ENCODE data around the gene USP10. TPM values are rescaled to one million over a fixed set of nuclear protein-coding genes. Genes with fewer than 3 reads are reported as not detected.

The USP10 gene
- total RNA-seq, 4 donors from 2014 or later = 63.0 to 98.4 (median 70.9) TPM

DNA sequence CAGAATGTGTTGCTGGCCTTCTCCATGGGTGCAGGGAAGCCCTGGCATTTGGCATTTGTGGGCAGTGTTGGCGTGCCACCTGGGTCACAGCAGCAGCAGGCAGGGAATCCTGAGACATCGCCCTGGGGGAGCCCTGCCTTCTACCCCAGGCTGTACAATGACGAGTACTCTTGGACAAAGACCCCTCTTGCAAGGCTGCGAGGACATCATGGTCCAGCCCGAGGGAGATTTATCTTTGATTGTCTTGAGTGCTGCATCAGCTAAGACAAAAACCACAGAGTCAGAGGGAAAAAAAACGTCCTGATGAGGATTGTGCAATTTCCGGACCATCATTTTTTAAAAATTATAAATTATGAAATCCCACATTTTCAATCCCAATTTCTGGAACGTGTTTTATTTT is 123.7 kb downstream of the USP10 start:
- H3K27ac ChIP-seq = peak overlapping the region; percentile 4 to 54 (median 17)
- intact Hi-C loops (cut with DNase I) = no loop called here

DNA sequence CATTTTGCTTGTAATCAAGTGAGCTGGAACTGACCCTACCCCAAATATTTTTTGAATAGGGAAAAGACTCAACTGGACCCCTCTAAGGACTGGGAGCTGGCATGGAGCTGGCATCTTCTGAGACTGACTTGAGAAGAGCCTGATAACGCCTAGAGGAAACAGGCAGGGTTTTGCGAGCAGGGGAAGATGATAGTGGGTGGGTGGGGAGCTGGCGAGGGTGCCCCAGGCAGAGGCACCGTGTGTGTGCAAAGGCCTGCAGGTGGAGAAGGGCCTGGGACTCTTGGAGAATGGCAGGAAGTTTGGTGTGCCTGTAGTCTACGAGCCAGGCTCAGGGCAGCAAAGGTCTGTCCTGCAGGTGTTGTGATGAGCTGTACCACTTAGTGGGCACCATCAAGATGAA is 124.1 kb downstream of the USP10 start:
- intact Hi-C loops (cut with DNase I) = no loop called here
- H3K27ac ChIP-seq = peak overlapping the region; percentile 17 to 61 (median 28)

More for the DNA sequence above, 123.7 kb downstream of the USP10 start:
- peaks cover 6 to 12% of the 10 kb centered on the region in 2 donors for H3K4me1 ChIP-seq
- TF ChIP-seq POLR2A (IDR thresholded peaks at IDR 0.05) = no peak
- TF ChIP-seq, protein P1, sequence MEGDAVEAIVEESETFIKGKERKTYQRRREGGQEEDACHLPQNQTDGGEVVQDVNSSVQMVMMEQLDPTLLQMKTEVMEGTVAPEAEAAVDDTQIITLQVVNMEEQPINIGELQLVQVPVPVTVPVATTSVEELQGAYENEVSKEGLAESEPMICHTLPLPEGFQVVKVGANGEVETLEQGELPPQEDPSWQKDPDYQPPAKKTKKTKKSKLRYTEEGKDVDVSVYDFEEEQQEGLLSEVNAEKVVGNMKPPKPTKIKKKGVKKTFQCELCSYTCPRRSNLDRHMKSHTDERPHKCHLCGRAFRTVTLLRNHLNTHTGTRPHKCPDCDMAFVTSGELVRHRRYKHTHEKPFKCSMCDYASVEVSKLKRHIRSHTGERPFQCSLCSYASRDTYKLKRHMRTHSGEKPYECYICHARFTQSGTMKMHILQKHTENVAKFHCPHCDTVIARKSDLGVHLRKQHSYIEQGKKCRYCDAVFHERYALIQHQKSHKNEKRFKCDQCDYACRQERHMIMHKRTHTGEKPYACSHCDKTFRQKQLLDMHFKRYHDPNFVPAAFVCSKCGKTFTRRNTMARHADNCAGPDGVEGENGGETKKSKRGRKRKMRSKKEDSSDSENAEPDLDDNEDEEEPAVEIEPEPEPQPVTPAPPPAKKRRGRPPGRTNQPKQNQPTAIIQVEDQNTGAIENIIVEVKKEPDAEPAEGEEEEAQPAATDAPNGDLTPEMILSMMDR (IDR thresholded peaks at IDR 0.05) = no peak
- no peaks in the 10 kb centered on the region for H3K36me3 ChIP-seq
- 75 to 79% methylated on average over 8 of the region's 8 CpGs for WGBS, 2 donors
- no peaks in the 10 kb centered on the region for H3K27me3 ChIP-seq
- no peak overlapping the region for H3K4me3 ChIP-seq (replicated peaks in 1 of 3)
- H3K9me3 ChIP-seq = no peaks in the 10 kb centered on the region
- DNase-seq = no peak

DNA sequence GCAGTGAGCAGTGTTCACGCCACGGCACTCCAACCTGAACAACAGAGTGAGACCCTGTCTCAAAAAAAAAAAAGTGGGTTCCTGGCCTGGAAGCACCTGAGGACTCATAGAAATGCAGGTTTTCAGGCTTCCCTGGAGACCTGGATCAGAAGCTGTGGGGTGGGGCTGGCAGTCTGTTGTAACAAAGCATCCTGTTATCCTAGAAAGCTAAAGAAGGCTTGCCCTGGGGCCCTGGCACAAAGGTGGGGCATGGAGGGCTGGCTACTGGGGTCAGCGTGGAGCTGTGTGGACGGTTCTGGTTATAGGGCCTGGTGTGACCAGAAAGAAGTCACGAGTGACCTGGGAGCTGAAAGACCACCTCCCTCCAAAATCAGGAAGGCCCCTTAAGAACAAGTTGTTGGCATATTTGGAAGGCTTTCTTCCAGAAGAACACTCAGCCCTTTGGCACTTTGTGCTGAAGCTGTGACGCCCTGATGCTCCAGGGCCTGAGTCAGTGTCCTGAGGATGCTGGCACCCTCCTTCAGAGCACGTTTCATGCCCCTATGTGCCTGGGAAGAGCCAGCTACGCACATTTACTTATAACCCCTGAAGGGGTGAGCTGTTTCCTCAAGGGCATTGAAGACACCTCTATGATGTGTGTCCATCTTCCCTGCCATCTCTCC is 126.2 kb downstream of the USP10 start:
- 87 to 91% methylated on average over 8 of the region's 8 CpGs for WGBS, 2 donors
- no peak overlapping the region for H3K4me3 ChIP-seq (replicated peaks in 1 of 3)
- peaks cover 7 to 11% of the 10 kb centered on the region in 2 donors for H3K4me1 ChIP-seq
- peak overlapping the region in 1 of 3 donors; percentile 56 for H3K27ac ChIP-seq
- no peaks in the 10 kb centered on the region for H3K27me3 ChIP-seq
- no peaks in the 10 kb centered on the region for H3K9me3 ChIP-seq
- intact Hi-C loops (cut with DNase I) = no loop called here
- no peak for DNase-seq
- no peaks in the 10 kb centered on the region for H3K36me3 ChIP-seq
- TF ChIP-seq, protein P1 (IDR thresholded peaks at IDR 0.05) = no peak
- TF ChIP-seq POLR2A (IDR thresholded peaks at IDR 0.05) = no peak

More for the DNA sequence above, 124.1 kb downstream of the USP10 start:
- H3K4me3 ChIP-seq (replicated peaks in 1 of 3) = no peak overlapping the region
- H3K27me3 ChIP-seq = no peaks in the 10 kb centered on the region
- no peaks in the 10 kb centered on the region for H3K36me3 ChIP-seq
- H3K4me1 ChIP-seq = peaks cover 6 to 15% of the 10 kb centered on the region in 2 donors
- DNase-seq = no peak
- TF ChIP-seq, protein P1 (IDR thresholded peaks at IDR 0.05) = no peak
- no peak for TF ChIP-seq POLR2A (IDR thresholded peaks at IDR 0.05)
- 68 to 73% methylated on average over 5 of the region's 5 CpGs for WGBS, 2 donors
- no peaks in the 10 kb centered on the region for H3K9me3 ChIP-seq

DNA sequence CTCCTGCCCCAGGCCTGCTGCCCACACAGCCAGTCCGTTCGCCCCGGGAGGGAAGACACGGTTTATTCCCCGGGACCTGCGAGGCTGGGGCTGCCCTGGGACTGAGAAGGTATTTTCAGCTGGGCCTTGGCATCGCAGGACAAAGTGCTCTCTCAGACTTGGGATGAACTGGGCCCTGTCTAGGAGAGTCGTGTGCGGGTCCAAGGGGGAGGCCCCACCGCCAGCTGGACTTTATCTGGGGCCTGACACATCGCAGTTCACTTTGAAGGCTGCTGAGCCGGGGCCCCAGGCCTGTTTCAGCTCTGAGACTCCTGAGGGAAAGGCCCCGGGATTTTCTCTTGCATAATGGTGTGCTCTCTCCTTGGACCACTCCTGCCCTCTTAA is 126.8 kb downstream of the USP10 start:
- no peaks in the 10 kb centered on the region for H3K9me3 ChIP-seq
- no peak for TF ChIP-seq POLR2A (IDR thresholded peaks at IDR 0.05)
- TF ChIP-seq, protein P1 (IDR thresholded peaks at IDR 0.05) = no peak
- H3K27me3 ChIP-seq = no peaks in the 10 kb centered on the region
- no peaks in the 10 kb centered on the region for H3K36me3 ChIP-seq
- intact Hi-C loops (cut with DNase I) = no loop called here
- 85 to 87% methylated on average over 13 of the region's 13 CpGs for WGBS, 2 donors
- peak overlapping the region in 1 of 3 donors; percentile 56 for H3K27ac ChIP-seq
- peaks cover 7 to 12% of the 10 kb centered on the region in 2 donors for H3K4me1 ChIP-seq
- no peak overlapping the region for H3K4me3 ChIP-seq (replicated peaks in 1 of 3)
- DNase-seq = no peak

DNA sequence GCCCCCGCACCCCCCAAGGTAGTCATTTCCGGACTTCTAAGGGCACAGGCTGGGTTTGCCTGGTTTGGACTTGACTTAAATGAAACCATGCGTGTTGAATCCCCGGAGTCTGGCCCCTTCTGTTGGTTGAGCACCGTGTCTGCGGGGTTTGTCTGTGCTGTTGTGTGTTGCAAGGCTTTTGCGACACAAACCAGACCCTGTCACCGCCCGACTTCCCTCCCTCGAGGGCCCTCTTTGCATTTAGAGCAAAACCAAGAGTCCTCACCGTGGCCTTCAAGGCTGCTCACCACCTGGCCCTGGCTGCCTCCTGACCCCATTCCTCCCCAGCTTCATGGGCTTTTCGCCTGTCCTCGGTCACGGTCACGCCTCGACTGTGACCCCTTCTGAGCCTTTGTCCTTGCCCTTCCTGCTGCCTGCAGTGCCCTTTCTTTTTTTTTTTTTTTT is 127.4 kb downstream of the USP10 start:
- Histone ChIP-seq H3K27ac (peak overlapping the region in 1 of 3 donors; percentile 56), H3K4me3 (replicated peaks in 1 of 3) (no peak overlapping the region), H3K27me3 (no peaks in the 10 kb centered on the region), H3K36me3 (no peaks in the 10 kb centered on the region), H3K4me1 (peaks cover 7 to 18% of the 10 kb centered on the region in 2 donors), H3K9me3 (no peaks in the 10 kb centered on the region)
- intact Hi-C loops (cut with DNase I) = no loop called here
- TF ChIP-seq POLR2A (IDR thresholded peaks at IDR 0.05) = no peak
- TF ChIP-seq, protein P1 (IDR thresholded peaks at IDR 0.05) = no peak
- WGBS, 2 donors = 54 to 68% methylated on average over 16 of the region's 16 CpGs
- no peak for DNase-seq
